Measurements from ENCODE around the gene AKT3. TPM values are rescaled to one million over a fixed set of nuclear protein-coding genes. Genes with fewer than 3 reads are reported as not detected.
"Not testable (repeated sequence)": the region's sequence is repeated elsewhere in the genome, so short reads cannot be mapped to it uniquely, and the experiment has no call there.

AKT3 gene
- total RNA-seq, 2 donors from 2014 or later = 38.1 to 41.8 TPM

DNA sequence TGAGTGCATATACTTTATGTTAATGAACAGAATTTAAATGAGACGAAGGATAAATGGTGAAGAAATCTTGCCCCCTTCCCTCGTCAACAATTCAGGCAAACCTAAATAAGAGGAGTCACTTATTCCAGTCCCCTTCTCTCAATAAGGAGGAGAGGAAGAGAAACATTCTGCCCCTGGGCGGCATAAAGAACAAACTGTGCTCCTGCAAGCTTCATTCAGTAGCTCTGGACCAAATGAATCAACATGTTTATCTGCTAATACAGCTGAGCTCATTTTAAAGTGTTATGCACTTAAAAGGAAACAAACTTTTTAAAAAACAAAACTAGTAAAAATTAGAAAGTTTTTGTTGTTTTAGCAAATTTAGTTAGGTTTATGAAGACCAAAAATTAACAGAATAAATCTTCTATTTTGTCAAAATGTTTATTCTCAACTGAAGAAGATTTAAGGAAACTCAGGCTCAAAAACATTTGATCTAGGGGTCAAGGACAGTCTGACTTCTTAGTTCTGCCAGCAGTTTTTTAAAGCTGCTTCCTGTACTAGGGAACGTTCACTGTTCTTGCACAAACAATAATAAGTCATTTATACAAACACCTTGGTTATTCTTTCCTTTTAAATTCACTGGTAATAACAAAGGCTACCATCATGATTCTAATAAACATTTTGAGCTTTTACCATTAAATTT lies 58.3 kb downstream of the AKT3 start:
- no peaks in the 10 kb centered on the region for H3K27me3 Mint-ChIP-seq
- no peak overlapping the region for H3K4me3 Mint-ChIP-seq
- ATAC-seq (no peak), DNase-seq (ENCODE audit: low spot score) (no peak)
- peaks cover 4% of the 10 kb centered on the region for H3K36me3 Mint-ChIP-seq
- no peaks in the 10 kb centered on the region for H3K9me3 Mint-ChIP-seq
- no peak overlapping the region for H3K27ac Mint-ChIP-seq
- peaks cover 34% of the 10 kb centered on the region in 2 donors for H3K4me1 Mint-ChIP-seq (ENCODE audit: low read depth in 2 of 2)

DNA sequence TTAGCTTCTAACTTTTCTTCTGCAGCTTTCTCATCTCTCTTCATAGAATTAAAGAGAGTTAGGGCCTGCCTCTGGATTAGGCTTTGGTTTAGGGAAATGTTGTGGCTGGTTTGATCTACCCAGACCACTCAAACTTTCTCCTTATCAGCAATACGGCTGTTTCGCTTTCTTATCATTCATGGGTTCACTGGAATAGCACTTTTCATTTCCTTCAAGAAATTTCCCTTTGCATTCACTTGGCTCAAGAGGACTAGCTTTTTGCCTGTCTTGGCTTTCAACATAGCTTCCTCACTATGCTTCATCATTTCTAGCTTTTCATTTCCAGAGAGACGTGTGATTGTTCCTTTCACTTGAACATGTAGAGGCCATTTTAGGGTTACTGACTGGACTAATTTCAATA lies 59.6 kb downstream of the AKT3 start:
- ATAC-seq (no peak), DNase-seq (ENCODE audit: low spot score) (no peak)
- Mint-ChIP-seq H3K27ac (no peak overlapping the region), H3K27me3 (no peaks in the 10 kb centered on the region), H3K9me3 (no peaks in the 10 kb centered on the region), H3K36me3 (no peaks in the 10 kb centered on the region), H3K4me1 (ENCODE audit: low read depth in 2 of 2) (peaks cover 29 to 33% of the 10 kb centered on the region in 2 donors), H3K4me3 (no peak overlapping the region)

DNA sequence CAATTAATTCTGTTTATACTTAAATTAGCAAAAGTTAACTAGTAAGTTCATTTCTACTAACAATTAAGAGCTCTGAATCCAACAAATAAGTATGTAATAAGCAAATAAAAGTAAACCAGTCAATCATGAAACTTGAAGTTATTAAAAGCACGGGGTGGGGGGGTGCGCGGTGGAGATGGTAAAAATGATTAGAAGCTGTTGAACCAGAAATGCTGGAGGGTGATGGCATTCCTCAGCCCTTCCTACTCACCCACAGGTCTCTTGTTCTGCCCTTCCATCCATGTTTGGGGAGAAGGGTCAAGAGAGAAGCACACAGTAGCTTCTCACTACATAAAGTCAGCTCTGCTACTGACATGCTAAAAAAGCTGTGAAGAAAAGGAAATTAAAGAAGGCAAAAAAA lies 63.5 kb downstream of the AKT3 start:
- DNase-seq (ENCODE audit: low spot score) = no peak

DNA sequence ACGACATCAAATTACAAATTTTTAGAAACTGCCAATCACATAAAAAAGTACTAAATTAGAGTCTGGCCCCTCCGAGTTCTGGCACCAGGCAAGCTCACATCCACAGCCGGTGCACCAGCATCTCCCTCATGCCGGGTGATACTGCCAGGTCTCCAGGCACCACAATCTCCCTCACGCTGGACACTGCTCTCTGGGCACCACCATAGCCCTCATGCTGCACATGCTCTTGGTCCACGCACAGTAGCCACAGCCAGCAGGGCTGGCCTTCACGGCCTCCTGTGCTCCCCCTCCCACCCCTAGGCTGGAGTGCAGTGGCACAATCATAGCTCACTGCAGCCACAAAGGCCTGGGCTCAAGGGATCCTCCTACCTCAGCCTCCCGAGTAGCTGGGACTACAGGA lies 65.5 kb downstream of the AKT3 start:
- Mint-ChIP-seq H3K4me3 (no peak overlapping the region), H3K27me3 (no peaks in the 10 kb centered on the region), H3K4me1 (ENCODE audit: low read depth in 2 of 2) (peaks cover 4 to 16% of the 10 kb centered on the region in 2 donors), H3K9me3 (no peaks in the 10 kb centered on the region), H3K27ac (no peak overlapping the region), H3K36me3 (no peaks in the 10 kb centered on the region)
- DNase-seq (ENCODE audit: low spot score) (no peak), ATAC-seq (no peak)

More for the DNA sequence above, 63.5 kb downstream of the AKT3 start:
- Mint-ChIP-seq H3K4me3 (no peak overlapping the region), H3K27me3 (no peaks in the 10 kb centered on the region), H3K36me3 (no peaks in the 10 kb centered on the region), H3K9me3 (no peaks in the 10 kb centered on the region), H3K4me1 (ENCODE audit: low read depth in 2 of 2) (peaks cover 11 to 25% of the 10 kb centered on the region in 2 donors), H3K27ac (no peak overlapping the region)
- ATAC-seq = no peak

DNA sequence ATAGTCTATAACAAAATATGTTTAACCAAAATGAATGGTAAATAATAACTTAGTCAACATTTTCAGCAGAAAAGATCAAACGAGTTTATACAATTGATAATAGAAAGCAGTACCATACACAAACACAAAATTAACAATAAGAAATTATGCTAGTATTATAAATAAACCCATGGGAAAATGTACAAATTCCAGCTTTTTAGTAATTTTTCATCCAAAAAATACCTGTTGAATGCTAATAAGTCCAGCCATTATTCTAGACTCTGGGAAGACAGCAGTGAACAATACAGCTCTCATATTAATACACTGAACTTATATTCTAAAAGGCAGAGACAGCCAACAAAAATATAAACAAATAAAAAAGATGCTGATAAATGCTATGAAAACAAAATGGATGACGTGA lies 66.3 kb downstream of the AKT3 start:
- H3K9me3 Mint-ChIP-seq = no peaks in the 10 kb centered on the region
- H3K4me3 Mint-ChIP-seq = no peak overlapping the region
- DNase-seq (ENCODE audit: low spot score) (no peak), ATAC-seq (no peak)
- no peak overlapping the region for H3K27ac Mint-ChIP-seq
- peaks cover 8 to 14% of the 10 kb centered on the region in 2 donors for H3K4me1 Mint-ChIP-seq (ENCODE audit: low read depth in 2 of 2)
- no peaks in the 10 kb centered on the region for H3K27me3 Mint-ChIP-seq
- H3K36me3 Mint-ChIP-seq = no peaks in the 10 kb centered on the region

DNA sequence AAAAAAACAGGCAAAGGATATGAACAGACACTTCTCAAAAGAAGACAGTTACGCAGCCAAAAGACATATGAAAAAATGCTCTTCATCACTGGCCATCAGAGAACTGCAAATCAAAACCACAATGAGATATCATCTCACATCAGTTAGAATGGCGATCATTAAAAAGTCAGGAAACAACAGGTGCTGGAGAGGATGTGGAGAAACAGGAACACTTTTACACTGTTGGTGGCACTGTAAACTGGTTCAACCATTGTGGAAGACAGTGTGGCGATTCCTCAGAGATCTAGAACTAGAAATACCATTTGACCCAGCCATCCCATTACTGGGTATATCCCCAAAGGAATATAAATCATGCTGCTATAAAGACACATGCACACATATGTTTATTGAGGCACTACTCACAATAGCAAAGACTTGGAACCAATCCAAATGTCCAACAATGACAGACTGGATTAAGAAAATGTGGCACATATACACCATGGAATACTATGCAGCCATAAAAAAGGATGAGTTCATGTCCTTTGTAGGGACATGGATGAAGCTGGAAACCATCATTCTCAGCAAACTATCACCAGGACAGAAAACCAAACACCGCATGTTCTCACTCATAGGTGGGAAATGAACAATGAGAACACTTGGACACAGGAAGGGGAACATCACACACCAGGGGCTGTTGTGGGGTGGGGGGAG lies 77.5 kb downstream of the AKT3 start:
- not testable (repeated sequence) for H3K9me3 Mint-ChIP-seq; DNase-seq (ENCODE audit: low spot score); ATAC-seq; H3K27ac Mint-ChIP-seq; H3K4me3 Mint-ChIP-seq; H3K27me3 Mint-ChIP-seq; H3K4me1 Mint-ChIP-seq (ENCODE audit: low read depth in 2 of 2)
- peaks cover 13% of the 10 kb centered on the region for H3K36me3 Mint-ChIP-seq

DNA sequence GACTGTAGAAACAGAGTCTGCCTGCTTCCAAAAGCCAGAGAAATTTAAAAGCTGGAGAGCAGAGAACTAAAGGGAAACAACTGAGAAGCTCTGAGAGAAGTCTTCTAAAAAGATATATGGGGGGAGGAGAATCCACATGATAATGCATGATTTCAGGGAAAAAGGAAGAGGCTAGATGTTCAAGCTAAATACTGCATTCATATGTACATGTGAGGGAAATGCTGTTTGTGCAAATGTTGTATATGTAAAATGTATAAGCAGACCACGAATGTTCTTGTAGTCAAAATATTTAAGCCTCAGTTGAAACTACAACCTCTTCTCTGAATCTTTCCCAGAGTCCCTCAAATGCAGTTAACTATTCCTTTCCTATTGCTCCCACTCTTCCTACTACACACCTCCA lies 79.2 kb downstream of the AKT3 start:
- Mint-ChIP-seq H3K36me3 (peaks cover 6% of the 10 kb centered on the region), H3K27ac (no peak overlapping the region), H3K4me3 (no peak overlapping the region), H3K4me1 (ENCODE audit: low read depth in 2 of 2) (peaks cover 11 to 12% of the 10 kb centered on the region in 2 donors), H3K27me3 (no peaks in the 10 kb centered on the region), H3K9me3 (no peaks in the 10 kb centered on the region)
- DNase-seq (ENCODE audit: low spot score) (no peak), ATAC-seq (no peak)

DNA sequence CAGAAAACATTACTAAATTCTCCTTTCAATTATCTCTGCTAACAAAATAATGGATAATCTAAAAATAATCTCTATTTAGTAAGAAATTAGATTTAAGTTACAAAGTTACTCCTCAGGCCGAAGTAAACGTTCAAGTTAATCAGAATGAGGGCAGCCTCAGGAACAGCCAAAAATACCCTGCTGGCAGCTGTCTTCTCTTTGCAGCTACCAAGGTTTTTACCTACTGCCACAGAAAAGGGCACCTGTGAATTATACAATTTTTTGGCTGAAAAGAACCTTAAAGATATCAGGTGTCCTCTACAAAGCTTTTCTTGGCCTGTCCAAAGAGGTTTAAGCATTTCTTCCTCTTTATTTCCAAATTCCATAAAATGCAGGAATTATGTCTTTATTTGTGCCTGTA lies 84.4 kb downstream of the AKT3 start:
- Mint-ChIP-seq H3K4me3 (no peak overlapping the region), H3K4me1 (ENCODE audit: low read depth in 2 of 2) (peaks cover 10 to 11% of the 10 kb centered on the region in 2 donors), H3K36me3 (no peaks in the 10 kb centered on the region), H3K27me3 (no peaks in the 10 kb centered on the region), H3K27ac (no peak overlapping the region), H3K9me3 (no peaks in the 10 kb centered on the region)
- no peak for DNase-seq (ENCODE audit: low spot score)
- ATAC-seq = no peak

DNA sequence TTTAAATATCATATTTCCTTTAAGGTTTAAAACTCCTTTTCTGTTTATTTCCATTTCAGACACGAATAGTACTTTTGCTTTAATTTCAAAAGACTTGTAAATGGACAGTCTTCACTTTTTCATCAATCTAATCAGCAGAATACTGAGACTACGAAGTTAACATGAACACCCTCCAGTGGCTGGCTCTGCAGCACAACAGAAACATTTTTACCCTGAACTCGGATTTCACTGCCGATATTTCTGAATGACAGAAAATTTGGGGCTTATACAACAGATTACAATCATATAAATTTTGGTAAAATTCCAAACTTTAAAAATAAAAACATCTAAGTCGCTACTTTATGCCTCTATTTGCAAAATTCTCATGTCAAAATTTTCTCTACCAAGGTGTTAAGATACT lies 86.2 kb downstream of the AKT3 start:
- no peak for DNase-seq (ENCODE audit: low spot score)
- no peak for ATAC-seq
- Mint-ChIP-seq H3K36me3 (no peaks in the 10 kb centered on the region), H3K9me3 (no peaks in the 10 kb centered on the region), H3K4me3 (no peak overlapping the region), H3K27ac (no peak overlapping the region), H3K27me3 (no peaks in the 10 kb centered on the region), H3K4me1 (ENCODE audit: low read depth in 2 of 2) (peaks cover 9 to 18% of the 10 kb centered on the region in 2 donors)

DNA sequence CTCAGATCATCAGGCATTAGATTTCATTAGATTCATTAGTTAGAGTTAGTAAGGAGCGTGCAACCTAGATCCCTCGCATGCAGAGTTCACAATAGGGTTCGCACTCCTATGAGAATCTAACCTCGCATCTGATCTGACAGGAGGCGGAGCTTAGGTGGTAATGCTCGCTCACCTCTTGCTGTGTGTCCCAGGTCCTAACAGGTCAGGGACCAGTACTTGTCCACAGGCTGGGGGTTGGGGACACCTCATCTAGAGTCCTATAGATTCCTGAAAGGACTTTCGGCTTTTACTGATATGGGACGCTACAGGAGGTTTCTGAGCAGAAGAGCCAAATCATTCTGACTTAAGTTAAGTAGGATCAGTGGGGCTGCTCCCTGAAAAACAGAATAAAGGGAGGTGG lies 91.4 kb downstream of the AKT3 start:
- Mint-ChIP-seq H3K4me3 (no peak overlapping the region), H3K9me3 (no peaks in the 10 kb centered on the region), H3K36me3 (no peaks in the 10 kb centered on the region), H3K27me3 (no peaks in the 10 kb centered on the region), H3K4me1 (ENCODE audit: low read depth in 2 of 2) (peaks cover 22 to 28% of the 10 kb centered on the region in 2 donors), H3K27ac (no peak overlapping the region)
- ATAC-seq (no peak), DNase-seq (ENCODE audit: low spot score) (no peak)

DNA sequence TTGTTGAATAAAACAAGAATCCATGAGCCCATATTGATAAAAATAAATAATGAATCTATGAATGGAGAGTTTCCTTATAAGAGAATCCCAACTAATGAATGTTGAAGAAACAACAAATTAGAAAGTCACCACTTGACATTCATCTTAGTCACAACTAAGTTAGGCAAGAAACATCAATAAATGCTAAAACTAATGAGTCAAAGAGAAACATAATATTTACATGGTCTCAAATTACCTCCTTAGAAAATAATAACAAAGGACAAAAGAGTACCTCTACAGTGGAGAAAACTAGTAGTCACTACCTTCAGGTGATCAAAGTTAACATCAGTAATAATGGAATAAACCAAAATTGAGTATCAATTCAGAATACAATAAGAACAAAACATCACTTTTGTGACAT lies 93.5 kb downstream of the AKT3 start:
- Mint-ChIP-seq H3K36me3 (no peaks in the 10 kb centered on the region), H3K27me3 (no peaks in the 10 kb centered on the region), H3K27ac (no peak overlapping the region), H3K4me3 (no peak overlapping the region), H3K4me1 (ENCODE audit: low read depth in 2 of 2) (peaks cover 22 to 28% of the 10 kb centered on the region in 2 donors), H3K9me3 (no peaks in the 10 kb centered on the region)
- no peak for ATAC-seq
- DNase-seq (ENCODE audit: low spot score) = no peak

DNA sequence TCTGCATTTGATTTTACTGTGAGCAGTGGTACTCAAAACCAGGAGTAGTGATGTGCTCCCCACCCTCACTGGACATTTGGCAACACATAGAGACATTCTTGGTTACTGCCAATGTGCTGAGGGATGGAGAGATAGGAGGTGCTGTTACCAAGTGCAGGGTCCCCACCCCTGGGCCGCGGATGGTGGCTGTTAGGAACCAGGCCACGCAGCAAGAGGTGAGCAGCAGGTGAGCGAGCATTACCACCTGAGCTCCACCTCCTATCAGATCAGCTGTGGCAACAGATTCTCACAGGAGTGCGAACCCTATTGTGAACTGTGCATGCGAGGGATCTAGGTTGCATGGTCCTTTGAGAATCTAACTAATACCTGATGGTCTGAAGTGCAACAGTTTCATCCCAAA lies 95.7 kb downstream of the AKT3 start:
- Mint-ChIP-seq H3K27me3 (no peaks in the 10 kb centered on the region), H3K4me1 (ENCODE audit: low read depth in 2 of 2) (peaks cover 16 to 20% of the 10 kb centered on the region in 2 donors)
- ATAC-seq = no peak

DNA sequence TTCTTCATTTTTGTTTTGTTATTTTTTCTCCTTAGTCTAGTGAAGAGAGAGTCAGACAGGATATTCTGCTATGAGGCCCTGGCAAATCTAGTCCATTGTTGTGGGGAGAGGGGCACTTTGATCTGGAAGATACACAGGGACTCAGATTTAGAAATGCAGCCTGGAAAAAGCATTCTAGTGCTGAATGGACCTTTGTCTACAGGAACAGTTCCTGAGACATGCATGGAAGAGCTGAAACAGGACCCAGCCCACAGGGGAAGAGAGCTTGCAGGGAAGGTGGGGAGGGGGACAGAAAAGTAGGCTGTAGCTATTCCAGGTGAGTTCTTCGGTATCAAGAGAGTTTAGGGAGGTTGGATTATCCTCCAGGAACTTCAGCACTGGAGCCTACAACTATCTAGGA lies 98.5 kb downstream of the AKT3 start:
- Mint-ChIP-seq H3K36me3 (no peaks in the 10 kb centered on the region), H3K9me3 (no peaks in the 10 kb centered on the region), H3K4me3 (no peak overlapping the region), H3K27ac (no peak overlapping the region), H3K4me1 (ENCODE audit: low read depth in 2 of 2) (peaks cover 13 to 14% of the 10 kb centered on the region in 2 donors), H3K27me3 (no peaks in the 10 kb centered on the region)
- DNase-seq (ENCODE audit: low spot score) (no peak), ATAC-seq (no peak)

More for the DNA sequence above, 95.7 kb downstream of the AKT3 start:
- Mint-ChIP-seq H3K27ac (no peak overlapping the region), H3K36me3 (no peaks in the 10 kb centered on the region), H3K9me3 (no peaks in the 10 kb centered on the region), H3K4me3 (no peak overlapping the region)
- no peak for DNase-seq (ENCODE audit: low spot score)

DNA sequence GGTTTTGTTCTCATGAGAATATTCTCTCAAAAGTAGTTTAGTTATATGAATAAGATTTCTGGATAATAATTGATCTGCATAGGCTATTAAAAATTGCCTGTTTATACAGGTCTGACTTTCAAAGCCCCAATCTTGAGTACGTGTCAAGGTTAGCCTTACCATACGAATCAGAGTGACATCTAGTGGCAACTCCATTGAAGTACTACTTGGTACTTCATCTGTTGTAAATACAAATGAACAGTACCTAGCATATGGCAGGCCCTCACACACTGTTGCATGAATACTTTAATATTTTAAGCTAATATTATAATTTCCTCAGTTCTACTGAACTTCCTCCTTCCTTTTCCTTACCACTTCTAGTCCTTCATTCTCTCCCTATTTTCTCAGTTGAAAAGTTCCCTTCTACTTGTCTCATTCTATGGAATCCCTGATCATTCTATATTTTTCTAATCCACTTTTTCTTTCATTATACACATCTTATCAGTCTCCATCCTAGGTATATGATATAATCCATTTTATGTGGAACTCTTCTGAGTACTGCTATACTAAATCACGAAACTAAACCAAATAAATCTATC lies 101.2 kb downstream of the AKT3 start:
- H3K4me3 Mint-ChIP-seq = no peak overlapping the region
- H3K4me1 Mint-ChIP-seq (ENCODE audit: low read depth in 2 of 2) = peaks cover 0 to 4% of the 10 kb centered on the region in 2 donors
- H3K27me3 Mint-ChIP-seq = no peaks in the 10 kb centered on the region
- H3K36me3 Mint-ChIP-seq = peaks cover 3% of the 10 kb centered on the region
- peak; percentile 60 for DNase-seq (ENCODE audit: low spot score)
- no peaks in the 10 kb centered on the region for H3K9me3 Mint-ChIP-seq
- no peak overlapping the region for H3K27ac Mint-ChIP-seq
- peak; percentile 80 to 83 for ATAC-seq

All from natural killer cell treated with Interleukin-12 subunit alpha and Interleukin-12 subunit beta and Interleukin-15 and Interleukin-18, amount 100 ng/mL, for 72 hours (primary cell).